Measurements from ENCODE around the gene LANCL2.
A peak's percentile ranks its signal among the peaks of the same experiment; 100 is the strongest.
"Not testable (repeated sequence)": the region's sequence is repeated elsewhere in the genome, so short reads cannot be mapped to it uniquely, and the experiment has no call there.

LANCL2 gene

DNA sequence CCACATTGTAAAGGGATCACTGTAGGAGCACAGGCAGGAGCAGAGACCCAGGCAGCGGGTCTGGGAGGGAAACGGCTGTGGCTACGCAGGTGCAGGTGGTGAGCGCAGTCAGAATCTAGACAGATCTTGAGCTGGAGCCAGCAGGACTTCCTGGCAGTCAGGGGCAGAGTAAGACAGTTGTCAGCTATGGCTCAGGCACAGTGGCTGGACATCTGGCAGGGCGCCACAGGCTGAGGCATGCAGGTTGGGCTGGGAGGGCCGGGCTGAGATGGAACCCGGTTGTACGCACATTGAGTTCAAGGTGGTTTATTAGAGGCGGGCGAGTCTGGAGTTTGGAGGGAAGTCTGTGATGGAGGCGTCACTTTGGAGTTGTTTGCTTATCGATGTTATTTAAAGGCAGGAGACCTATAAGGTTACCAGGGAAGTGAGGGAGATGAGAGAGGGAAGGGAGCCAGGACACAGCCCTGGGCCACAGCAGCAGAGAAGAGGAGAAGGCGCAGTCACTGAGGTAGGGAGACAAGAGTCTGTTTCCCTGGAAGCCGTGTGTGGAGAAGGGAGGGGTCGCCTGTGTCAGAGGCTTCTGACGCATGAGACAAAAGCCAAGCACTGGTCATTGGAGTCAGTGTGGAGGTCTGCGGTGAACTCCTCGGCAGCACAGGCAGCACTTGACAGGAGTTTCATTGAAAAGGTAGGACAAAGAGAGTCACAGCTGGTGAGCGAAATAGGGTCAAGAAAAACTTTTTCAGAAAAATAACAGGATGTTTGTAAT lies 73.8 kb downstream of the LANCL2 start:
- DNase-seq = no peak

DNA sequence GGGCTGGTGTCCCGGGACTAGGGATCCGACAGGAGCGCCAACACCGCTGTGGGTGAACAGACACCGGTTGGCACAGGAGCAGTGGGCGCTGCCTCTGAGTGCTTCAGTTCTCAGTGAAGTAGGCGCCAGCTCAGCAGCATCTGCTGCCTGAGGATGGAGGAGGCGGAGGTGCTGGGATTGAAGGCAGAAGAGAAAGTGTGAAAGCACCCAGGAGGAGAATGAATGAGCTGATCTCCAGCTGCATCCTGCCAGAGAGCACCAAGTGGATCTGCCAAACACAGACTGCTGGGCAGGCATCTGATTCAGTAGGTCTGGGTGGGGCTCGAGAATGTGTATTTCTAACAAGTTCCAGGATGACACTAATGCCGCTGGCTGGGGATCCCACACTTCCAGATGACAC lies 74.5 kb downstream of the LANCL2 start:
- peak in 1 of 6 experiments; percentile 4 for DNase-seq

DNA sequence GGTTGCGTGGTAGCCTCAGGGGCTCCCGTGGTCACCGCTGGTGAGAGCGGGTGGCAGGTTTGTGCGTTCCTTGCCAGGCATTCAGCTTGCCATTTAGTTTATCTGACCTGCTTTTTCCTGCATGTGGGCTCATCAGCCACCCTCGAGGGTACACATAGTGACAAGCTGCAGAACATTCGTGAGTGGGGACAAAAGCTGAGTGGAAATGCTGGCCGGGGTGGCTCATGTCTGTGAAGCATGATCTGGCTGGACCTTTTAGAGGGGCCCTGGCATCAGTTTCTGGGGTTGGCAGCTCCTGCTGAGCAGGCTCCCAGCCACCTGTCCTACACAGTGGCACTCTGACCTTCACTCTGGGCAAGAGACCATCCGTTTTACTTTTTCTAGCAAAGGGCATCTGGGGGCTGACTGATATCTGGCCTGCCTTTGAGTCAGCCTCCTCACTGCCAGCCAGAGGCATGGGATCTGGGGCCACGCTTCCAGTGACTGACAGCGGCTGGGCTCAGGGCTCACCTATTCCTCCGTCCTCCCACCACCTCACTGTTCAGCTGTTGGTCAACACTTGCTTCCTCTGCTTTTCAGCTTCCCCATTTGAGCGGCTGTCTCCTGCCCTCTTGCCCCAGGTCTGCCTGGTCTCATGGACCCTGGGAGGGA lies 75.0 kb downstream of the LANCL2 start:
- DNase-seq = no peak

DNA sequence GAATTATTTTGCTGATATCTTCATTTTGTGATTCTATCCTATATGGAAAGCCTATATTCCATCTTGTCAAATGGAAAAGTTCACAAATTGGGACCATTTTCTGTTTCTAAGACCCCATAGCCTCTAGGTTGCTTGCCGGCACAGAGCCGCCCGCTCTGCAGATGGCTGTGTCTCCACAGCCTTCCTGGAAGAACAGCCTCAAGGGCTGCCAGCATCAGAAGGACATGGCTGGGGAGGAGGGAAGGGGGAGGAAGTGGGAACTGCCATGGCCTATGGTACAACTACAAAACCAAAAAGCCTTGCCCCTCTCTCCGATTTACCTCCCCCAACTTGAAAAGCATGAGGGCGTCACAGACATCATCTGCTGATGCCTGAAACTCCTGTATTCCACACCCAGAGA lies 75.9 kb downstream of the LANCL2 start:
- DNase-seq = no peak

DNA sequence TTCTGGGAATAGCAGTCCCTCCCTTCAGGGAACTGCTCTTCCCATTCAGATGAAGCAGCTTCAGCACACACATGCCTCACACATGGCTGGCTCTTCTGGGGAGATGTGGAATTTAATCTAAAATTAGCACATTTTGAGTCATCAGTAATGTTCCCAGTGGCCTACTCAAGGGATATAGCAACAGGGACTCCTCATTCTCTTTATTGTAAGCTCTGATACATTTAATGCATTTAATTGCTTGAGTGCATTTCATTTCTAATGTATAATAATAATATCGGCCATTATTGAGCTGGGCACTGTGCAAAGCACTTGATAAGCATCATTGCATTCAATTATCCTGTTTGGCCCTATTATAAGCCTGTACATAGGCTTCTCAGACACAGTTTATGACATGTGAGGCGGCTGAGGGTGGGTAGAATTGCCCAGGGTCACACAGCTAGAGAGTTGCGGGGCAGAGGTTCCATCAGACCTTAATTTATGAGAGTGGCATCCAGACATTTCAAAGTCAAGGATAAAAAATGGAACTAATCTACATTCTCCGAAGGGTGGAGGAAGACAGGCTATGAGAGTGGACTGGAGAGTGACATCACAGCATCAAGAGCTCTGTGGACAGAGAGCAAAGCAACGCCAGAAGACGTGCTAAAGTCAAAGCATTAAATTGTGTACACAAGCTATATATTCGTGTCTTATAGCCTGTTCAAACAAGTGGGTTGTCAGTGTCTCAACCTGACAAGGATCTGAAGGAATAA lies 76.8 kb downstream of the LANCL2 start:
- DNase-seq = no peak

DNA sequence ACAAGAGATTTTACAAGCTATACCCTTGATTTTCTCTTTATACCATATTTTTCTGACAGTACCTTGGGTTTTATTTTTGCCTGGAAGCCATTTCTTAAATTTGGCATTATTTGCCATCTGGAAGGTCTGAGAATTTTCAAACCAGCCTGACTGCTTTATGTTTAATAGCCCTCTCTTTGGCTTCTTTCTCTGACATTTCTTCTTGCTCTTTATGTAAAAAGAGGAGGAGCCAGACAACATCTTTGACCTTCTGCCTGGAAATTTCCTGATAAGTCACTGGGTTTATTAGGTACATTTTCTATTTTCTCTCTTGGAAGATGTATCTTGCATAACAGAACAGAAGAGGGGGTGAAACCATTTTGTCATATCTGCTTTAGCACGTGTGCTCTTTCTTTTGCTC lies 79.6 kb downstream of the LANCL2 start:
- no peak for DNase-seq

DNA sequence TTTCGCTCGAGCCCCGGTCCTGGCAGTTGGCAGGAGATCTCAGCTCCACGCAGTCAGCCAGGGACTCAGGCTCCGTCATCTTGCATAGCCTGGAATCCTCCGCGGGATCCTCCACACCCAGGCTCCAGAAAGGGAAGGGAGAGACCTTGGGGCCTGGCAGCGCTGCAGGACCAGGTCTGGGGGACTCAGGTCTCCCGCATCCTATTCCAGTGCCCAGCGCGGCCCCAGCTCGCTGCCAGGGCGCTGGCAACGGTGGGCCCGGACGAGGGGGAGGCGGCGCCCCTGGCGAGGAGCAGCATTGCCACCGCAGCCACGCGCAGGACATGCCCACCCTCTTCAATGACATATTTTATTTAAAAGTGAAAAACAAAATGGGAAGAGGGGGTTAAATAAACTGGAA lies 83.4 kb downstream of the LANCL2 start:
- DNase-seq = no peak

DNA sequence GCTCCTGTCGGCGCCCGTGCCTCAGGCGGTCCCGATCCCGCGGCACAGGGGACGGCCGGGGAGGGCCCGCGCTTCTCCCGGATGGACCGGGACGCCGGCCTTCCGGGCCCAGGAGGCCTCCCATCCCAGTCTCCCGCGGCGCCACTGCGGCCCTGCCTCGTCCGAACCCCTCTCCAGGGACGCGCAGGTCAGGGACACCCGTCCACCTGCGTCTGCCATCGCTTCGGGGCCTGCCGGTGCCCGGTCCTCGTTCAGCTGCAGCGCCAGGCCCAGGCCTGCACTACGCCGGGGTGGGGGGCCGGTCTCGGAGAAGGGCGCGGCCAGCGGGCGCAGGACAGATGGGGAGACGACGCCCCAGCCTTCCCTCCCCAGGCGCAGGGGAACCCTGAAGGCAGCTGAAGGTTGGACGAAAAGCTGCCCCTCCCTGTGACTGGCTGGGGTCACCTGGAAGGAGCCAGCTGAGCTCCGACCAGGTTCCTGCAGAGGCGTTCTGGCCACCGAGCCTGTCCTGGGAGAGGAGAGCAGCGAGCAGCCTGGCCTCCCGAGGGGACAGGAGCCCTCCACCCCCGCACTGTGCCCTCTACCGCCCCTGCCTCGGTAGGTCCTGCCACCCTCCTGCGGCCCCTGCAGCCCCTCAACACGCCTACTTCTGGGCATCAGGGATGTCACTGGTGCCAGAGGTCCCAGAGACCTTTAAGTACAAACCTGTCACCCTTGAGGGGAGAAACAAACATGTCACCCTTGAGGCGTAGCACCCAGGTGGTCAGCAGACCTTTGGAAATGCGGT lies 84.3 kb downstream of the LANCL2 start:
- DNase-seq = peak in 1 of 6 experiments; percentile 7

DNA sequence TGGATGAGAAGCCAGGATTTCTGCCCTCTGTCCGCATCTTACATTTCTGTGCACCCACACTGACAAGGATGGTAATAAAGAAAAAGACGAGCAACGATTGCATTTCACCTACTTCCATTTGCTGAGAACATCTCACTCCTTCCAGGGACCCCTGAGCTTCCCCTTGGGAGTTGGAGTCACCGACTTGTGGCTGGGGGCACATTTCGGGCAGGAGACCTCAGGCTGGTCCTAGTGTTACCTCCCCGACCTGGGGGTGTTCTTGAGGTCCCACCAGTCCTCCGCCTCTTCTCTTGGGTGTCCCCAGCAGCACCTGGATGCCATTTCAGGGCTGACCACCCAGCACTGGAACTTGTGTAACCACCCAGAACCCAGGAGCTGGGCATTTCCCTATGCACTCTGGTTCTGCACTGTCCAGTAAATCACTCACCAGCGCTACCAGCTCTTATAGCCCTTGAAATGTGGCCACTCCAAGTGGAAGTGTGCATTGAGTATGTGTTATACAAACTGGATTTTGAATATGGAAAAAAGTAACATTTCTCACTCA lies 84.9 kb downstream of the LANCL2 start:
- DNase-seq = no peak

DNA sequence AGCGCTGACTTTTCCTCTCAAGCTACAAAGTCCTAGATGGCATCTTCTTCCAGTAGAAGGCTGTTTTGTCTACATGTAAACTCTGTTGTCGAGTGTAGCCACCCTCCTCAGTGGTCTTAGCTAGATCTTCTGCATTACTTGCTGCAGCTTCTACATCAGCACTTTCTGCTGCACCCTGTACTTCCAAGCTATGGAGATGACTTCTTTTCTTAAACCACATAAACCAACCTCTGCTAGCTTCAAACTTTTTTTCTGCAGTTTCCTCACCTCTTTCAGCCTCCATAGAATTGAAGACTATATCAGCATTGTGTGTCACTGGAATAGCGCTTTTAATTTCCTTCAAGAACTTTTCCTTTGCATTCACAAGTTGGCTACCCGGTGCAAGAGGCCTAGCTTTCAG lies 87.8 kb downstream of the LANCL2 start:
- no peak for DNase-seq

DNA sequence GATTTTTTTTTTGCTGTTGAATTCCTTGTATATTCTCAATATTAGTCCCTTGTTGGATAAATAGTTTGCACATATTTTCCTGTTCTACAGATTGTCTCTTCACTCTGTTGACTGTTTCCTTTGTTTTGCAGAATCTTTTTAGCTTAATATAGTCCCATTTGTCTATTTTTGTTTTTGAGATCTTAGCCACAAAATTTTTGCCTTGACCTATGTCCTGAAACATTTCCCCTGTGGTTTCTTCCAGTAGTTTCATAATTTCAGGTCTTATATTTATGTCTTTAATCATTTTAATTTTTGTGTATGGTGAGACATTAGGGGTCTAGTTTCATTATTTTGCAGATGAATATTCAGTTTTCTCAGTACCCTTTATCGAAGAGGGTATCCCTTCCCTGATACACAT lies 92.7 kb downstream of the LANCL2 start:
- no peak for DNase-seq

DNA sequence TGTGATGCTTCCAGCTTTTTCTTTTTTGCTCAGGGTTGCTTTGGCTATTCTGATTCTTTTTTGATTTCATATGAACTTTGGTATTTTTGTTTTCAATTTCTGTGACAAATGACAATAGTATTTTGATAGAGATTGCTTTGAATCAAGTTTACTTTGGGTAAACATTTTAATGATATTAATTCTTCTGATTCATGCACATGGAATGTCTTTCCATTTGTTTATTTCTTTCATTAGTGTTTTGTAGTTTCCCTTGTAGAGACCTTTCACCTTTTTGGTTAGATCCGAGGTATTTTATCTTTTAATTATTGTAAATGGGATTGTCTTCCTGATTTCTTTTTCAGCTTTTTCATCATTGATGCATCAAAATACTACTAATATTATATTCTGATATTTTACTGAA lies 93.2 kb downstream of the LANCL2 start:
- no peak for DNase-seq

DNA sequence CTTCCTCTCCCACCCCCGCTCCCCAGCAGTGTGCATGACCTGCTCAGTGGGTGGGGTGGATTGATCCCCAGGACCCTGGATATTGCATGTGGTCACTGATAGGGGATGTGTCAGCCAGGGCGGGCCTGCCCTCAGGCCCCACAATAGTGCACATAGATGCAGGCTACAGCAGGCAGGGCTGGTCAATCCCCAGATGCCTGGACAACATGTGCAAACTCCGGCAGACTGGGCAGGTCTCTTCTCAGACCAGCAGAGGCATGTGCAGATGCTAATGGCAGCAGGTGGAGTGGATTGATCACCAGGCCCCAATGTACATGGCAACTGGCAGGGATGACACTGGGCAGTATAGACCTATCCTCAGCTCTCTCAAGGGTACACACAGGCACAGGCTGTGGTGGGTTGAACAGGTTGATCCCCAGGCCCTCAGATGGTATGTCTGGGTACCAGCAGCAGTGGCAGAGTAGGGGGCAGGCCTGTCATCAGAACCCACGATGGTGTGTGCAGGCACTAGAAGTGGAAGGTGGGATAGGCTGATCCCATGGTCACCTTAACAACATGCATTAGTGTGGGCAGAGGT lies 98.6 kb downstream of the LANCL2 start:
- no peak for DNase-seq

DNA sequence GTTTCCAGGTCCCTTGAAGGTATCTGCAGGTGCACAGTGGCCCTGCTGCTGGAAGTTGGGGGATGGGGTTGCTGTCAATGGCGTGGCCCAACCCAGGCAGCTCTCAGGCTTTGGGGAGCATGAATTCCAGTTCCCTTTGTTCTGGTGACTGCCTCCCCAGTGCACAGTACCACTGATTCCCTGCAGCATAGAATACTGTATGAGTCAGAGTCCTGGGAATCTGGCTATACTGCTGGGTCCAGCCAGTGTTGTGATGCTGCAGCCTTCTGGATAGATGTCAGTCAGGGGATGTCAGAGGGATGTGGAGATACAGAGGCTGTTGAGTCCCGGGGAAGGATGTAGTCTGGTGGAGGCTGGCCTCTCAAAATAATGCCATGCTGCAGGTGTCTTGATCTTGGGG lies 99.3 kb downstream of the LANCL2 start:
- DNase-seq = no peak

DNA sequence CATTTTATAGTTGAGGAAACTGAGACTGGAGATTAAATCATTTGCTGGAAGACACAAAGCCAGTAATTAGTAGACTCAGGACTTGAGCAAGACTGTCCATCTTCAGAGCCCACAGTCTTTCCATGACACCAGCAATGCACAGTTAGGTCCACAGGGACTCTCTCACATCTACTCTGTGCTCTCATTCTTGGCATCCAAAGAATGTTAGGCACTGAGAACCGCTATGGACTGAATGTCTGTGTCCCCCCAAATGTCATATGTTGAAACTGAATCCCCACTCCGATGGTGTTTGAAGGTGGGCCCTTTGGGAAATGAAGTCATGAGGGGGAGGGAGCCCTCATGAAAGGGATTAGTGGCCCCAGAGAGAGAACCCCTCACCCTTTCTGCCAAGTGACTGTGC lies 100.6 kb downstream of the LANCL2 start:
- no peak for DNase-seq

DNA sequence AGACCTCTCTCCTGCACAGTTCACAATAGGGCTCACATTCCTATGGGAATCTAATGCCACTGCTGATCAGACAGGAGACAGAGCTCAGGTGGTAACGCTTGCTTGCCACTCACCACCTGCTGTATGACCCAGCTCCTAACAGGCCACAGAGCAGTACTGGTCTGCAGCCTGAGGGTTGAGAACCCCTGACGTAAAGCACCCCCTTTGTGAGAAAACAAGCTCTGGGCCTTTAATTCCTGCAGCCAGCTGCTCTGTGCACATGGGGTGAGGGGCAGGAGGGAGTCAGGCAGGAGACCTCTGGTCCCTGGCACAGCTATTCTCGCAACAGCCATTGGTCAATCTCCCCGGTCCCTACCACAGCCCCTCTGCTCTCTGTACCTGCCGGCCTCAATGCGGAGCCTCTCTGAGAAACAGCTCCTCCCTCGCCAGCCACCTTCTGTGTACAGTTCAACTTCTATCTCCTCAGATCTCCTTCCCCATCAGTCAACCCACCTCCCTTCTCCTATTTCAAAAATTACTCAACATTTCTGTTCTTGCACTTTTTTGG lies 102.0 kb downstream of the LANCL2 start:
- DNase-seq = no peak

DNA sequence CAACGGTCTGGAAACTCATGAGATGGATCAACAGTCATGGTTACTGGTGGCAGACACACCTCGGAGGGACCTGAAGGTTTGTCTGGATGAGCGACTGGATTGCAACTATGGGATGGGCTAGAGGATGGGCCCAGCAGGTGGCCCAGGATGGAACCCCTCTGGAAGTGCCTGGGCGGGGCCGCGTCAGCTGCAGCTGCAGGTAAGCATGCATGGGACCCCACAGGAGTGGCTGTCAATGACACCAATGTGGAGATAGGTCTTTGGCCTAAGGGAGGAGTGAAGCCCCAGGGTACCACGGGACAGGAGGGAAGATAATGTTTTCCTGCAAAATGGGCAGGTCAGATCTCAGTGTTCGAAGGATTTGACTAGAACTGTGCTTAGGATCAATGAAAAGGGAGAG lies 103.4 kb downstream of the LANCL2 start:
- DNase-seq = no peak

DNA sequence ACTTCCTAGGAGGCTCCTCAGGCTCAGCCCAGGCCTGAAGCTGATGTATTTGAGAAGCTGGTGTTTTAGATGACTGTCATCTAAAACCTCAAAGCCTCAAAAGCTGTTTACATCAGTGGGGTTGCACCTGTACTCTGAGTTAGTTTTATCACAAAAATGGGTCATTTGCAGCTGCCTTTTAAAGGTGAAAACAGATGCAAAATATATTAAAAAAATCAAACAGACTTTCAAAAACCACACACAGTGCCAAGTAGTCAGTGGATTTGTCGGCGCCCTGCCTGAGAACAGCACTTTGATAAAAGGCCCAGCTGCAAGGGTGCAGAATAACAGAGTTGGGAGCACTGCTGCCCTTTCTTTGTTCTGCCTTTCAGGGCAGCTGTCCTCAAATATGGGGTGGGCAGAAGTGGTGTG lies 104.1 kb downstream of the LANCL2 start:
- DNase-seq = peak in 4 of 6 experiments; percentile 10 to 81 (median 80)

DNA sequence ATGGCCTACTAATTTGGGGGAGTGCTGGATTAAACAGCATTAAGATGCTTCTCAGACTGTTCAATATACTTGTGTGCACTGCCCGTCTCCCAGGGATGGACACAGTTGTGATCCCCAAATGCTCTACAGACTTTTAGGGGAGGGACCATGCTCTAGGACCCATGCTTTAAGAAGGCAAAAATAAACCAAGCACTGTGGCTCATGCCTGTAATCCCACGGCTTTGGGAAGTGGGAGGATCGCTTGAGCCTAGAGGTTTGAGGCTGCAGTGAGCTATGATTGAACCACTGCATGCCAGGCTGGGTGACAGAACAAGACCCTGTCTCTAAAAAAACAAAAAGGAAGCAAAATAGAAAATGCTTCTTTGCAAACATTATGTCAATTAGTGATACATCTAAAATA lies 104.6 kb downstream of the LANCL2 start:
- DNase-seq = no peak

DNA sequence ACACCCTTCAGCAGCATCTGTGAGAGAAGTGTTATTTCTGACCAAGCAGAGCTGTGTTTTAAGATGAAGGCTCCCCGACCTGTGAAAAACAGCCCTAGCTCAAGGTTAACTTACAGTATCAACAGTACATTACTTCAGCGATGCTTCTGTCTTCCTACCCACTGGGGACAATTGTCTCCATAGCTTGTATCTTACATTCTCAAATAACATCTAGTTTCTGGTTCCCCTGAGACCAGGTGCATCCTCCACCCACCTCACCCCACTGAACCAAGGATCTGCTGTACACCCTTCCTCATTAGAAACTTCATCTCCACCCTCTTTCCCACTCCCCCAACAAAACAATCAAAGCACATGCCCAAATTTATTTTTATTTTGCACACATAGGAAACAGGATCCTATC lies 105.1 kb downstream of the LANCL2 start:
- no peak for DNase-seq

DNA sequence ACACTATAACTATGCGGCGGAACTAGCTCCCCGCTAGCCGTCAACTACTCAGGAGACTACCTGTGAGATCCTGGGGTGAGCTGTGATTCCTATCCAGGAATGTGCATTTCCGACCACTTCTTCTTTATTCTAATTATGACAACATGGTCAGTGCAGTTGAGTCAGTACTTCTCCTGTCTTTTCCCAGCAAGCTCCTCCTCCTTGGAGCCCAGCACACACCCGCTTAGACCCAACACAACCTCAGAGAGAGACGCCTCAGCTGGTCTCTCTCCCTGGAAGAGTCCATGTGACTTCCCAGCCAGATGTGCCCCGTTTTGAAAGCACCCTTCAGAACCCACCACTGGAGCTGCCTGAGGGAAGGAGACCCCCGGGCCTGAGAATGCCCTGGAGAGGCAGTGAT lies 106.5 kb downstream of the LANCL2 start:
- DNase-seq = not testable (repeated sequence)

DNA sequence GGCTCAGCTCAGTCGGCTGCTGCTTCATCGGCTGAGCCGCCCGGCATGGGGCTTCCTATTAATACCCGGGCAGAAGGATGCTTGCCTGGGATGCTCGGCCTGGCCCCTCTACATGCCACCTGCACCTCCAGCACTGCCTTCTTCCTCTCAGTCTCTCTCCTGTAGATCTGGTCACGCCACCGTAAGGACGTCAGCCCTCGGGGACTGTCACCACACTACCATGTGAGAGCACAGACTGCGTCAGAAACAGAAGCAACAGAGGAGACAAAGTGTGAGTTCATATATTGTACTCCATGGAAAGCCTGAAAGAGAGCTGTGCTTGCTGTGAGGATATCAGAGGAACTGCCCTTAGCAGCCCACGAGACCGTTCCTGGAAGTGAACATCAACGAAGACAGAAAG lies 107.3 kb downstream of the LANCL2 start:
- not testable (repeated sequence) for DNase-seq

Data from stimulated activated naive CD4-positive, alpha-beta T cell (primary cell).